Endometrium (tissue), 2 donors: ENCODE data around the gene IFT122.
"Not testable (repeated sequence)": the region's sequence is repeated elsewhere in the genome, so short reads cannot be mapped to it uniquely, and the experiment has no call there.

Experiments used
- FAIRE-seq: peaks from 2 replicates; lab custom pipeline; 2012; peaks lifted over from hg19 to GRCh38; lab: Jason Lieb, UNC
- donor health status: control.
- donor health status: control.

The IFT122 gene

GRCh38 chr3:129536804-129537203 lies 96.8 kb downstream of the IFT122 start:
- no peak for FAIRE-seq

GRCh38 chr3:129539206-129539605 lies 99.2 kb downstream of the IFT122 start:
- FAIRE-seq: no peak

GRCh38 chr3:129540776-129541516 lies 100.9 kb downstream of the IFT122 start:
- no peak for FAIRE-seq

GRCh38 chr3:129542747-129543146 lies 102.7 kb downstream of the IFT122 start:
- no peak for FAIRE-seq

GRCh38 chr3:129543156-129543790 lies 103.2 kb downstream of the IFT122 start, which contains the start of gene H1-8:
H1-8 (plus strand) TSS chr3:129543175; CDS start chr3:129543219, 44 bp downstream.
- FAIRE-seq: no peak

GRCh38 chr3:129543999-129544398 lies 104.0 kb downstream of the IFT122 start:
- no peak for FAIRE-seq

GRCh38 chr3:129545951-129546350 lies 105.9 kb downstream of the IFT122 start:
- not testable (repeated sequence) for FAIRE-seq

- FAIRE-seq: no peak
Measured at GRCh38 chr3:129547241-129547640, 107.2 kb downstream of the IFT122 start.

GRCh38 chr3:129548104-129548965 lies 108.3 kb downstream of the IFT122 start:
- FAIRE-seq: no peak

- no peak for FAIRE-seq
Measured at GRCh38 chr3:129549006-129549800, 109.2 kb downstream of the IFT122 start.

GRCh38 chr3:129549805-129550204 lies 109.8 kb downstream of the IFT122 start:
- no peak for FAIRE-seq

GRCh38 chr3:129552287-129553050 lies 112.4 kb downstream of the IFT122 start:
- no peak for FAIRE-seq

GRCh38 chr3:129553171-129553570 lies 113.1 kb downstream of the IFT122 start:
- FAIRE-seq: no peak

GRCh38 chr3:129553719-129554118 lies 113.7 kb downstream of the IFT122 start:
- no peak for FAIRE-seq

GRCh38 chr3:129554356-129555152 lies 114.5 kb downstream of the IFT122 start:
- no peak for FAIRE-seq

GRCh38 chr3:129555153-129555550 lies 115.1 kb downstream of the IFT122 start:
- FAIRE-seq: no peak

GRCh38 chr3:129555616-129556357 lies 115.8 kb downstream of the IFT122 start:
- FAIRE-seq: no peak

- no peak for FAIRE-seq
Measured at GRCh38 chr3:129556358-129556695, 116.3 kb downstream of the IFT122 start.

- FAIRE-seq: no peak
Measured at GRCh38 chr3:129556890-129557547, 117.0 kb downstream of the IFT122 start.
